DMS53 treated with DMSO at 0.1 percent for 48 hours (cell line): ENCODE measurements around the gene MDM1.

Experiments
- DNase-seq: peaks from one replicate; lab custom pipeline; 2025; ENCODE audit not compliant: unreplicated experiment; lab: John Stamatoyannopoulos, UW

The MDM1 gene

GRCh38 chr12:68326716-68327115 is 5.4 kb downstream of the MDM1 start:
- DNase-seq = no peak

- no peak for DNase-seq
Measured at GRCh38 chr12:68325966-68326365, 6.2 kb downstream of the MDM1 start.

GRCh38 chr12:68324531-68324930 is 7.6 kb downstream of the MDM1 start:
- DNase-seq = no peak

- DNase-seq = no peak
Measured at GRCh38 chr12:68321140-68321539, 11.0 kb downstream of the MDM1 start.

- no peak for DNase-seq
Measured at GRCh38 chr12:68319988-68320623, 12.1 kb downstream of the MDM1 start.

- peak; percentile 69 for DNase-seq
Measured at GRCh38 chr12:68317047-68317667, 15.0 kb downstream of the MDM1 start.

- no peak for DNase-seq
Measured at GRCh38 chr12:68310370-68310769, 21.8 kb downstream of the MDM1 start.

- no peak for DNase-seq
Measured at GRCh38 chr12:68306564-68306963, 25.6 kb downstream of the MDM1 start.

GRCh38 chr12:68305278-68305677 is 26.9 kb downstream of the MDM1 start:
- DNase-seq = no peak

- DNase-seq = no peak
Measured at GRCh38 chr12:68304626-68305025, 27.5 kb downstream of the MDM1 start.

GRCh38 chr12:68303850-68304249 is 28.3 kb downstream of the MDM1 start:
- DNase-seq = no peak

- no peak for DNase-seq
Measured at GRCh38 chr12:68297929-68298328, 34.2 kb downstream of the MDM1 start.

GRCh38 chr12:68294251-68294650 is 37.9 kb downstream of the MDM1 start:
- DNase-seq = no peak

GRCh38 chr12:68293347-68293746 is 38.8 kb downstream of the MDM1 start:
- DNase-seq = no peak

GRCh38 chr12:68292151-68292943 is 39.8 kb downstream of the MDM1 start:
- DNase-seq = no peak

GRCh38 chr12:68291396-68292036 is 40.6 kb downstream of the MDM1 start:
- DNase-seq = no peak

GRCh38 chr12:68290126-68290525 is 42.0 kb downstream of the MDM1 start:
- DNase-seq = no peak

- no peak for DNase-seq
Measured at GRCh38 chr12:68287106-68287505, 45.1 kb downstream of the MDM1 start.

- DNase-seq = no peak
Measured at GRCh38 chr12:68286396-68286795, 45.8 kb downstream of the MDM1 start.

- no peak for DNase-seq
Measured at GRCh38 chr12:68285541-68285940, 46.6 kb downstream of the MDM1 start.

- DNase-seq = no peak
Measured at GRCh38 chr12:68281322-68282077, 50.7 kb downstream of the MDM1 start.
